NT2/D1 (cell line): ENCODE measurements around the gene PXYLP1.

ENCODE experiments used
- YY1 ChIP-seq: IDR thresholded peaks from 2 replicates; pipeline ENCODE4 v1.6.1; 2011; ENCODE audit not compliant: insufficient read length, insufficient read depth
- ZNF274 ChIP-seq: IDR thresholded peaks from 2 replicates; pipeline ENCODE4 v1.6.1; 2011; ENCODE audit warnings: mild to moderate bottlenecking, low read depth, low read length

DNA sequence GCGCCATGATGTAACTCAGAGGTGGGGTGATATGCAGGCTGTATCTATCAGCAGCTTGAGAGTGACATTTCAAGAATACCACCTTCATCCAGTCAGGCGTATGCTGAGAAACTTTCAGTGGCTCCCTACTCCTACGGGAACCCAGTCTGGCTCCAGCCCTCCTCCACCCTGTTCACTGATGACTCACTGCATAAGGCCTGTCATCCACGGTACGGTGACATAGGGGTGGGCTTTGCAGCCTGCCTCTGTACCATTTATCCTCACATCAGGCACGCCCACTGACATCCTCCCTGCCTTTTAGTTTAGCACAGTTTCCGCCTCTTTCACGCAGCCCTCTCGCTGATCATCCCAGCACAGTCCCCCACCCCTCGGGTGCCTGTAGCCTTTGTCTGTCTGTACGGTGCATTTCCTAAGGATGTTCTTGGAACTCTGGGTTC is 11.7 kb downstream of the PXYLP1 start:
- TF ChIP-seq YY1 (no peak), ZNF274 (no peak)
